HL-60 (cell line): ENCODE results near the gene SPTBN5.

Source experiments
- DNase-seq, 2 experiments: peaks; one replicate each; pipeline ENCODE4 v3.0.0-alpha.2; 2010 to 2020; ENCODE audit warnings: low read depth in 1 of 2, low spot score in 1 of 2
- H3K27ac ChIP-seq: fragments of 250-450 bp; sonication (Bioruptor Pico); replicated peaks from 2 replicates; pipeline ENCODE4 v1.5.1; 2020; ENCODE audit warnings: mild to moderate bottlenecking, moderate library complexity
- H3K27me3 ChIP-seq: fragments of 250-450 bp; sonication (Bioruptor Pico); 2 replicates; pipeline ENCODE4 v1.5.1; 2021; ENCODE audit warnings: mild to moderate bottlenecking, moderate library complexity; ENCODE audit not compliant: insufficient read depth, poor library complexity, severe bottlenecking
- H3K4me3 ChIP-seq: replicated peaks from 2 replicates; pipeline ENCODE4 v1.5.1; 2011; ENCODE audit warnings: mild to moderate bottlenecking, control low read depth, low read length; ENCODE audit not compliant: insufficient read depth
- CTCF ChIP-seq: IDR thresholded peaks from one replicate; pipeline ENCODE4 v1.5.1; 2011; ENCODE audit warnings: low read length, control low read depth, inconsistent platforms; ENCODE audit not compliant: insufficient read depth
- GABPA ChIP-seq: IDR thresholded peaks from 2 replicates; pipeline ENCODE4 v1.6.1; 2012; ENCODE audit warnings: low read depth
- POLR2AphosphoS5 ChIP-seq: IDR thresholded peaks from 2 replicates; pipeline ENCODE4 v1.6.1; 2012; ENCODE audit warnings: low read depth
- REST ChIP-seq: IDR thresholded peaks from 2 replicates; pipeline ENCODE4 v1.6.1; 2012; ENCODE audit warnings: low read depth; ENCODE audit not compliant: insufficient replicate concordance
- SPI1 ChIP-seq: IDR thresholded peaks from 2 replicates; pipeline ENCODE4 v1.6.1; 2012; ENCODE audit warnings: low read depth, mild to moderate bottlenecking, borderline replicate concordance

SPTBN5 gene

DNA sequence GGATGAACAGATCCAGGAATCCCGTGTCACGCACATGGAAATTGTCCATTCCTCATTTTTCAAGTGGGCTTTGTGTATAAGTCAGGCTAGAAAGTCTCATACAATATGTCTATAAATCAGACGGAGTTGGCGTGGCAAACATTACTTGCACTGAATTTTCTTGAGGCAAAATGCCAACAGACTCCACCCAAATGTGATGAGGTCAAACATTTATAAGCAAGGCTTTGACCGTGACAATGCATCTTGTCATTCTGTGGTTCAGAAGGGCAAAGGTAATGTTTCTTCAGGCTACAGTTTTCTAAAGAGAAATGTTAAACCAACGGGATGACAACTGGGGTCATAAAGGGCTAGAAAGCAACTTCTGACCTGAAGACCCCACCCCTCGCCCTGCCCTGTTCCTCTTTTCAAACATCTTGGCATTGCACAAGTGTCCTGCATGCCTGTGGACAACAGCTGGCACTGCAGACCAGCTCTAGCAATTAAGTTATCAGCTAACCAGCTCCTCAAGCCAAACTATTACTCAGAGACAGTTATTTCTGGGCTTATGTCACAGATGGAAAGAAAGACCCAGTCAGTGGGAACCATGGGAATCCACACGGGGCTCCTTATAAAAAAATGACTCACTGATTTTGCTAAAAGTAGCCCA is 36.5 kb upstream of the SPTBN5 start:
- Histone ChIP-seq H3K27me3 (no peaks in the 10 kb centered on the region), H3K27ac (no peak overlapping the region), H3K4me3 (no peak overlapping the region)
- TF ChIP-seq GABPA (no peak), SPI1 (peak; percentile 37; the same call in 1 of the 2 replicates)
- DNase-seq, result no peak

- no peaks in the 10 kb centered on the region for H3K27me3 ChIP-seq
- TF ChIP-seq GABPA, result no peak
- TF ChIP-seq CTCF, result no peak
- no peak for TF ChIP-seq REST
- TF ChIP-seq SPI1, result no peak
- TF ChIP-seq POLR2AphosphoS5, result no peak
- no peak overlapping the region for H3K4me3 ChIP-seq
- no peak for DNase-seq
- no peak overlapping the region for H3K27ac ChIP-seq
These were observed 35.1 kb upstream of the SPTBN5 start for GRCh38 chr15:41928637-41929620.

GRCh38 chr15:41928100-41928499 is 34.2 kb upstream of the SPTBN5 start:
- Histone ChIP-seq H3K27me3 (no peaks in the 10 kb centered on the region), H3K27ac (no peak overlapping the region), H3K4me3 (no peak overlapping the region)
- DNase-seq, result no peak
- TF ChIP-seq POLR2AphosphoS5 (no peak), GABPA (no peak), CTCF (no peak), SPI1 (no peak), REST (no peak)

GRCh38 chr15:41927536-41927935 is 33.7 kb upstream of the SPTBN5 start:
- no peak overlapping the region for H3K27ac ChIP-seq

More at GRCh38 chr15:41927536-41927935, 33.7 kb upstream of the SPTBN5 start:
- TF ChIP-seq GABPA, result no peak
- no peak for TF ChIP-seq REST
- TF ChIP-seq POLR2AphosphoS5, result no peak
- DNase-seq, result no peak
- Histone ChIP-seq H3K4me3 (no peak overlapping the region), H3K27me3 (no peaks in the 10 kb centered on the region)
